ENCODE results near the gene LPP.

Gene LPP

GRCh38 chr3:188926741-188927511 lies 773.0 kb downstream of the LPP start:
- no peak for TF ChIP-seq POLR2AphosphoS5 (IDR thresholded peaks at IDR 0.05; ENCODE audit: low read depth, low read length)
- TF ChIP-seq FOXP2 (optimal IDR thresholded peaks at IDR 0.05; ENCODE audit: borderline replicate concordance, extremely low read depth, extremely low read length, insufficient read depth) = no peak
- no peak for TF ChIP-seq REST (IDR thresholded peaks at IDR 0.05; ENCODE audit: insufficient read depth in 1 of 2, low read depth in 2 of 2, low read length in 2 of 2)
- no peak for TF ChIP-seq SIN3A (IDR thresholded peaks at IDR 0.05; ENCODE audit: borderline replicate concordance, insufficient read depth, low read length)
- TF ChIP-seq TAF1 (IDR thresholded peaks at IDR 0.05; ENCODE audit: borderline replicate concordance, insufficient read depth, low read length) = no peak

GRCh38 chr3:188927971-188928370 lies 774.0 kb downstream of the LPP start:
- TF ChIP-seq POLR2AphosphoS5 (IDR thresholded peaks at IDR 0.05; ENCODE audit: low read depth, low read length) (no peak), TAF1 (IDR thresholded peaks at IDR 0.05; ENCODE audit: borderline replicate concordance, insufficient read depth, low read length) (no peak), REST (IDR thresholded peaks at IDR 0.05; ENCODE audit: insufficient read depth in 1 of 2, low read depth in 2 of 2, low read length in 2 of 2) (no peak), SIN3A (IDR thresholded peaks at IDR 0.05; ENCODE audit: borderline replicate concordance, insufficient read depth, low read length) (no peak), FOXP2 (optimal IDR thresholded peaks at IDR 0.05; ENCODE audit: borderline replicate concordance, extremely low read depth, extremely low read length, insufficient read depth) (no peak)

GRCh38 chr3:188929137-188929536 lies 775.2 kb downstream of the LPP start:
- TF ChIP-seq REST (IDR thresholded peaks at IDR 0.05; ENCODE audit: insufficient read depth in 1 of 2, low read depth in 2 of 2, low read length in 2 of 2) (no peak), TAF1 (IDR thresholded peaks at IDR 0.05; ENCODE audit: borderline replicate concordance, insufficient read depth, low read length) (no peak), POLR2AphosphoS5 (IDR thresholded peaks at IDR 0.05; ENCODE audit: low read depth, low read length) (no peak), SIN3A (IDR thresholded peaks at IDR 0.05; ENCODE audit: borderline replicate concordance, insufficient read depth, low read length) (no peak), FOXP2 (optimal IDR thresholded peaks at IDR 0.05; ENCODE audit: borderline replicate concordance, extremely low read depth, extremely low read length, insufficient read depth) (no peak)

GRCh38 chr3:188931036-188931435 lies 777.1 kb downstream of the LPP start:
- TF ChIP-seq REST (IDR thresholded peaks at IDR 0.05; ENCODE audit: insufficient read depth in 1 of 2, low read depth in 2 of 2, low read length in 2 of 2) = no peak
- no peak for TF ChIP-seq TAF1 (IDR thresholded peaks at IDR 0.05; ENCODE audit: borderline replicate concordance, insufficient read depth, low read length)
- no peak for TF ChIP-seq FOXP2 (optimal IDR thresholded peaks at IDR 0.05; ENCODE audit: borderline replicate concordance, extremely low read depth, extremely low read length, insufficient read depth)
- TF ChIP-seq POLR2AphosphoS5 (IDR thresholded peaks at IDR 0.05; ENCODE audit: low read depth, low read length) = no peak
- TF ChIP-seq SIN3A (IDR thresholded peaks at IDR 0.05; ENCODE audit: borderline replicate concordance, insufficient read depth, low read length) = no peak
